ENCODE measurements around the gene EIF2AK2. TPM values are rescaled to one million over a fixed set of nuclear protein-coding genes. Genes with fewer than 3 reads are reported as not detected.

Gene EIF2AK2
- total RNA-seq, 6 experiments from 2014 or later, result 10.2 to 19.0 (median 13.3) TPM

- Histone ChIP-seq H3K36me3 (peaks cover 3 to 76% (median 15%) of the 10 kb centered on the region in 4 donors), H3K27ac (no peak overlapping the region), H3K4me3 (no peak overlapping the region), H3K4me1 (no peaks in the 10 kb centered on the region), H3K9me3 (no peaks in the 10 kb centered on the region), H3K27me3 (no peaks in the 10 kb centered on the region)
- intact Hi-C loops (cut with DNase I), result no loop called here
- no peak for ATAC-seq
- WGBS (ENCODE audit: insufficient coverage, low coverage, low lambda C conversion rate, missing lambda C conversion rate), result 98% methylated on average over 5 of the region's 5 CpGs
- TF ChIP-seq POLR2A (IDR thresholded peaks at IDR 0.05) (no peak), CTCF (IDR thresholded peaks at IDR 0.05) (no peak)
- no peak for DNase-seq
These were observed 95.0 kb downstream of the EIF2AK2 start for GRCh38 chr2:37061776-37062175.

- Histone ChIP-seq H3K9me3 (no peaks in the 10 kb centered on the region), H3K27ac (no peak overlapping the region), H3K4me1 (no peaks in the 10 kb centered on the region), H3K27me3 (no peaks in the 10 kb centered on the region), H3K4me3 (no peak overlapping the region), H3K36me3 (peaks cover 3 to 80% (median 18%) of the 10 kb centered on the region in 4 donors)
- DNase-seq (no peak), ATAC-seq (no peak)
- intact Hi-C loops (cut with DNase I), result no loop called here
- TF ChIP-seq POLR2A (IDR thresholded peaks at IDR 0.05) (no peak), CTCF (IDR thresholded peaks at IDR 0.05) (no peak)
These were observed 95.6 kb downstream of the EIF2AK2 start for GRCh38 chr2:37061013-37061711.

GRCh38 chr2:37060446-37060845 lies 96.3 kb downstream of the EIF2AK2 start:
- H3K4me1 ChIP-seq, result no peaks in the 10 kb centered on the region
- H3K27ac ChIP-seq, result no peak overlapping the region
- no peak for ATAC-seq
- intact Hi-C loops (cut with DNase I), result no loop called here
- H3K27me3 ChIP-seq, result no peaks in the 10 kb centered on the region
- 94% methylated on average over 7 of the region's 7 CpGs for WGBS (ENCODE audit: insufficient coverage, low coverage, low lambda C conversion rate, missing lambda C conversion rate)
- H3K9me3 ChIP-seq, result no peaks in the 10 kb centered on the region
- DNase-seq, result no peak
- TF ChIP-seq CTCF (IDR thresholded peaks at IDR 0.05) (no peak), POLR2A (IDR thresholded peaks at IDR 0.05) (no peak)
- H3K4me3 ChIP-seq, result no peak overlapping the region
- peaks cover 3 to 80% (median 18%) of the 10 kb centered on the region in 4 donors for H3K36me3 ChIP-seq

GRCh38 chr2:37059841-37060240 lies 96.9 kb downstream of the EIF2AK2 start:
- H3K4me3 ChIP-seq, result no peak overlapping the region
- no peak for DNase-seq
- no peaks in the 10 kb centered on the region for H3K4me1 ChIP-seq
- no peak for TF ChIP-seq CTCF (IDR thresholded peaks at IDR 0.05)
- TF ChIP-seq POLR2A (IDR thresholded peaks at IDR 0.05), result no peak
- no peak for ATAC-seq
- intact Hi-C loops (cut with DNase I), result no loop called here
- WGBS (ENCODE audit: insufficient coverage, low coverage, low lambda C conversion rate, missing lambda C conversion rate), result 90% methylated on average over 3 of the region's 3 CpGs
- H3K27ac ChIP-seq, result no peak overlapping the region
- H3K27me3 ChIP-seq, result no peaks in the 10 kb centered on the region
- peaks cover 3 to 78% (median 15%) of the 10 kb centered on the region in 4 donors for H3K36me3 ChIP-seq
- no peaks in the 10 kb centered on the region for H3K9me3 ChIP-seq
